DMS 273 (cell line): ENCODE data around the gene DTHD1.

Experiments
- DNase-seq: peaks from one replicate; lab custom pipeline; 2025; ENCODE audit not compliant: unreplicated experiment; lab: John Stamatoyannopoulos, UW

DTHD1 gene

GRCh38 chr4:36313301-36313700 is 31.9 kb downstream of the DTHD1 start:
- no peak for DNase-seq

- peak; percentile 0 for DNase-seq
Observed at GRCh38 chr4:36313703-36314102, 32.3 kb downstream of the DTHD1 start.

- no peak for DNase-seq
Observed at GRCh38 chr4:36316607-36317006, 35.2 kb downstream of the DTHD1 start.

GRCh38 chr4:36317721-36318120 is 36.3 kb downstream of the DTHD1 start:
- no peak for DNase-seq

GRCh38 chr4:36320117-36320896 is 38.9 kb downstream of the DTHD1 start:
- peak; percentile 7 for DNase-seq

GRCh38 chr4:36321176-36321575 is 39.8 kb downstream of the DTHD1 start:
- no peak for DNase-seq

GRCh38 chr4:36322921-36323354 is 41.5 kb downstream of the DTHD1 start:
- no peak for DNase-seq

GRCh38 chr4:36323816-36324419 is 42.5 kb downstream of the DTHD1 start:
- DNase-seq, result no peak

GRCh38 chr4:36324808-36325207 is 43.4 kb downstream of the DTHD1 start:
- no peak for DNase-seq

- no peak for DNase-seq
Observed at GRCh38 chr4:36325499-36325898, 44.1 kb downstream of the DTHD1 start.

GRCh38 chr4:36325926-36326325 is 44.5 kb downstream of the DTHD1 start:
- no peak for DNase-seq

GRCh38 chr4:36326476-36327029 is 45.1 kb downstream of the DTHD1 start:
- DNase-seq, result no peak

- DNase-seq, result no peak
Observed at GRCh38 chr4:36327400-36327799, 46.0 kb downstream of the DTHD1 start.

GRCh38 chr4:36328130-36328529 is 46.7 kb downstream of the DTHD1 start:
- DNase-seq, result no peak

- no peak for DNase-seq
Observed at GRCh38 chr4:36329228-36329627, 47.8 kb downstream of the DTHD1 start.

- no peak for DNase-seq
Observed at GRCh38 chr4:36330796-36331195, 49.4 kb downstream of the DTHD1 start.

- no peak for DNase-seq
Observed at GRCh38 chr4:36332023-36332781, 50.8 kb downstream of the DTHD1 start.

GRCh38 chr4:36332782-36333131 is 51.3 kb downstream of the DTHD1 start:
- DNase-seq, result no peak

- DNase-seq, result no peak
Observed at GRCh38 chr4:36333303-36333877, 52.0 kb downstream of the DTHD1 start.

- no peak for DNase-seq
Observed at GRCh38 chr4:36337665-36338185, 56.3 kb downstream of the DTHD1 start.

GRCh38 chr4:36338973-36339372 is 57.6 kb downstream of the DTHD1 start:
- DNase-seq, result no peak
